Esophagus squamous epithelium (tissue), 4 donors: ENCODE data around the gene MX2.

Source experiments
- CTCF ChIP-seq, 6 experiments: fragments of 450-650 bp in 4 of 6; fragments of 200-600 bp in 2 of 6; sonication (generic) in 2 of 6; IDR thresholded peaks; one replicate each; pipeline ENCODE4 v1.5.1; 2016 to 2019; ENCODE audit warnings: antibody characterized with exemption in 6 of 6, mild to moderate bottlenecking in 4 of 6, moderate library complexity in 4 of 6
- POLR2A ChIP-seq, 4 donors: fragments of 450-650 bp; IDR thresholded peaks; one replicate each; pipeline ENCODE4 v1.6.1; 2017; ENCODE audit warnings: antibody characterized with exemption in 4 of 4, mild to moderate bottlenecking in 4 of 4, moderate library complexity in 3 of 4

DNA sequence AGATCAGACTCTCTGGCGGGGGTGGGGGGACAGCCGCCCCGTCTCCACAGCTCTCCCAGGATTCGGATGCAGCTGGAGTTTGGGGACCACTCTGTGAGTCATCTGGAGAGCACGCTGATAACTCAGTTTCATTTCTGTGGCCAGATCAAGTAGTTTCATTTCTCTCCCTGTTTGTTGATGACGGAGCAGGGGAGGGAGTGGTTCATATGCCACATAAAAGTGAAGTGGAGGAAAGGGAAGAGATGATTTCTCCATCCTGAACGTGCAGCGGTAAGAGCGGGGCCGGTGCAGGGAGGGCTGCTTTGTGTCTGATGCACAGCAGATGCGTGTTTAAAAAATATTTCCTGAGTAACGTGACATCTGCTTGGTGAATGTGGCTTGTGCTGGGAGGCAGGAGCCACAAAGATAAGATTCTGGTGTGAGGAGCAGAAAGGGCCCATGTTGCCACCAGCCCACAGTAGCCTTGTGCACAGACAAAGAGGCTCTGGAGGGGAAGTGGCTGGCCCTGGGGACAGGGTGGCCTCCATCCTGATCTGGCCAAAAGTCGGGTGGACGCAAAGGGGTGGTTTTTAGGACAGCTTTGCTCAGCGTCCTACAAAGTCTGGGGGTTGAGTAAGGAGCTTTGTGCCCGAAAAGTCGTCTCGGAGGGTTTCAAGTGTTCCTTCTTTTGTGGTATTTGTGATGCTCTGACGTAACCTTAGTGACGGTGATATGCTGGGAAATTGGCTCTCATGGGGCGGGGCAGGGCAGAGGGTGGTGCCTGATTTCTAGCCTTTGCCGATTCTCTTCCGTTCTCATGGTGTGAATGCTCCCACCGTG lies at the start of gene MX2:
- TF ChIP-seq CTCF (IDR thresholded peaks at IDR 0.05): no peak
- TF ChIP-seq POLR2A (IDR thresholded peaks at IDR 0.05): peak in 2 of 4 donors; percentile 32 to 50
